Panc1 (cell line): ENCODE data around the gene TAOK1. TPM values are rescaled to one million over a fixed set of nuclear protein-coding genes. Genes with fewer than 3 reads are reported as not detected.

ENCODE experiments used
- ATAC-seq: fragments of 200-7000 bp; cut with Tn5 transposase; 2 replicates; pipeline ENCODE4 v1.9.1; 2020; ENCODE audit warnings: mild to moderate bottlenecking, moderate library complexity
- BruUV-seq: library from RNA; stranded (reverse); fragments of 400-500 nt; replicated peaks from 2 replicates; lab custom pipeline; 2021; lab: Mats Ljungman, UMichigan
- CTCF ChIA-PET: fragments of 300-600 bp; sonication (Branson Sonifier 250); formaldehyde crosslinking; loops from one replicate; lab custom pipeline; 2022; ENCODE audit warnings: antibody characterized with exemption; lab: Charles Lee
- POLR2A ChIA-PET: fragments of 300-600 bp; sonication (Branson Sonifier 250); formaldehyde crosslinking; loops from one replicate; lab custom pipeline; 2022; ENCODE audit warnings: antibody characterized with exemption; lab: Charles Lee
- DNase-seq: peaks from one replicate; pipeline ENCODE4 v3.0.0-alpha.2; 2010; ENCODE audit warnings: low read depth, low spot score
- H3K27ac ChIP-seq: 2 replicates; pipeline ENCODE4 v1.5.1; 2011; ENCODE audit warnings: mild to moderate bottlenecking, low read length, inconsistent platforms
- H3K27me3 ChIP-seq: fragments of 200-500 bp; sonication (Bioruptor generic); 2 replicates; pipeline ENCODE4 v1.6.0; 2014; ENCODE audit warnings: low read length, inconsistent platforms; ENCODE audit not compliant: control insufficient read depth, insufficient read depth
- H3K36me3 ChIP-seq: fragments of 200-500 bp; sonication (Bioruptor generic); 2 replicates; pipeline ENCODE4 v1.5.1; 2014; ENCODE audit warnings: inconsistent platforms, mild to moderate bottlenecking, low read length, moderate library complexity; ENCODE audit not compliant: control insufficient read depth, insufficient read depth
- H3K4me1 ChIP-seq: 2 replicates; pipeline ENCODE4 v1.5.1; 2011; ENCODE audit warnings: inconsistent platforms, mild to moderate bottlenecking, low read length, moderate library complexity; ENCODE audit not compliant: control insufficient read depth, insufficient read depth
- H3K4me3 ChIP-seq, 2 experiments: 2 replicates each; pipeline ENCODE4 v1.5.1; 2011 to 2012; ENCODE audit warnings: low read depth in 2 of 2, low read length in 2 of 2, mild to moderate bottlenecking in 2 of 2, inconsistent platforms in 1 of 2, moderate library complexity in 1 of 2
- H3K9me3 ChIP-seq: fragments of 200-500 bp; sonication (Bioruptor generic); 2 replicates; pipeline ENCODE4 v1.5.1; 2014; ENCODE audit warnings: low read depth, mild to moderate bottlenecking, inconsistent platforms, low read length, moderate library complexity; ENCODE audit not compliant: control insufficient read depth, insufficient read depth
- POLR2AphosphoS5 ChIP-seq: IDR thresholded peaks from 2 replicates; pipeline ENCODE4 v1.6.1; 2012; ENCODE audit warnings: mild to moderate bottlenecking, low read depth, low read length, moderate library complexity
- REST ChIP-seq, 2 experiments: IDR thresholded peaks; 2 replicates each; pipeline ENCODE4 v1.6.1; 2011 to 2012; ENCODE audit warnings: low read depth in 2 of 2, control low read depth in 1 of 2, low read length in 1 of 2, mild to moderate bottlenecking in 1 of 2, moderate library complexity in 1 of 2; ENCODE audit not compliant: insufficient read depth in 1 of 2
- SIN3A ChIP-seq: IDR thresholded peaks from 2 replicates; pipeline ENCODE4 v1.6.1; 2012; ENCODE audit warnings: low read depth, mild to moderate bottlenecking, low read length, moderate library complexity, borderline replicate concordance; ENCODE audit not compliant: insufficient read depth
- TCF7L2 ChIP-seq: IDR thresholded peaks from 2 replicates; pipeline ENCODE4 v1.6.1; 2011; ENCODE audit warnings: mild to moderate bottlenecking, low read depth, low read length, inconsistent platforms
- in situ Hi-C: cut with HindIII; loops from 2 replicates; pipeline ENCODE4 v1.10.0; 2016; ENCODE audit warnings: low sequenced_read_pairs, low pct_unique_long_range_greater_than_20kb
- intact Hi-C: fragments of 100-400 bp; cut with micrococcal nuclease; formaldehyde crosslinking; loops from one replicate; pipeline ENCODE4 v1.10.0; 2022; ENCODE audit not compliant: unreplicated experiment
- total RNA-seq: library from RNA; stranded (reverse); gene quantifications from one replicate; pipeline ENCODE4 v1.2.1, GENCODE V29; 2021; ENCODE audit not compliant: unreplicated experiment
- TF ChIP-seq, protein P1 (sequence below): fragments of 450-650 bp; IDR thresholded peaks from 2 replicates; pipeline ENCODE4 v1.5.1; 2017; ENCODE audit warnings: mild to moderate bottlenecking

Gene TAOK1
- total RNA-seq, 1 experiment from 2014 or later: 111 TPM

DNA sequence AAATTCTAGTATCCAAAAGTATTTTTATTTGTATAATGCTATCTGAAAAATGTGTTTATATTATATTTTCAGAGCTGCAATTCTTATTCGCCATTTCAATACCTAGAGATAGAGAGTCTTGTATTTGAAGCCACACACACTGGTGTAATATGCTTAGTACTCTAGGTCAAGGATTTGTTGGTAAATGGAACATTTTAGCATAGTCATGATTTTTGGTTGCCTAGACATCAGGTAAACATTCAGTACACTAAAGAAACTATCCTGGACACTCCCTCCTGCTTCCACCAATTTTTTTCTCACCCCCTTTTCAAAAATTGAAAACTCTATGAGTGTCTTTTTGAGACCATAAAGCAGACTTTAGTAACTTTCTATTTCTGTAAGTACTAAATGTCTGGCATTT lies 155.9 kb downstream of the TAOK1 start:
- BruUV-seq: no TSS peak
- intact Hi-C loops: no loop called here

GRCh38 chr17:29546830-29547229 lies 156.7 kb downstream of the TAOK1 start:
- H3K4me3 ChIP-seq: no peak overlapping the region
- no TSS peak for BruUV-seq
- no peaks in the 10 kb centered on the region for H3K9me3 ChIP-seq
- no peak for DNase-seq
- in situ Hi-C loops (no loop called here), intact Hi-C loops (no loop called here)
- no peaks in the 10 kb centered on the region; the same call in 1 of the 2 replicates for H3K4me1 ChIP-seq
- no peak overlapping the region for H3K27ac ChIP-seq
- no peak for TF ChIP-seq SIN3A
- no peak for TF ChIP-seq REST (IDR thresholded peaks at IDR 0.05; ENCODE audit: insufficient read depth in 1 of 2, low read depth in 2 of 2, low read length in 1 of 2)
- TF ChIP-seq POLR2AphosphoS5: no peak
- TF ChIP-seq, protein P1, sequence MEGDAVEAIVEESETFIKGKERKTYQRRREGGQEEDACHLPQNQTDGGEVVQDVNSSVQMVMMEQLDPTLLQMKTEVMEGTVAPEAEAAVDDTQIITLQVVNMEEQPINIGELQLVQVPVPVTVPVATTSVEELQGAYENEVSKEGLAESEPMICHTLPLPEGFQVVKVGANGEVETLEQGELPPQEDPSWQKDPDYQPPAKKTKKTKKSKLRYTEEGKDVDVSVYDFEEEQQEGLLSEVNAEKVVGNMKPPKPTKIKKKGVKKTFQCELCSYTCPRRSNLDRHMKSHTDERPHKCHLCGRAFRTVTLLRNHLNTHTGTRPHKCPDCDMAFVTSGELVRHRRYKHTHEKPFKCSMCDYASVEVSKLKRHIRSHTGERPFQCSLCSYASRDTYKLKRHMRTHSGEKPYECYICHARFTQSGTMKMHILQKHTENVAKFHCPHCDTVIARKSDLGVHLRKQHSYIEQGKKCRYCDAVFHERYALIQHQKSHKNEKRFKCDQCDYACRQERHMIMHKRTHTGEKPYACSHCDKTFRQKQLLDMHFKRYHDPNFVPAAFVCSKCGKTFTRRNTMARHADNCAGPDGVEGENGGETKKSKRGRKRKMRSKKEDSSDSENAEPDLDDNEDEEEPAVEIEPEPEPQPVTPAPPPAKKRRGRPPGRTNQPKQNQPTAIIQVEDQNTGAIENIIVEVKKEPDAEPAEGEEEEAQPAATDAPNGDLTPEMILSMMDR: no peak
- TF ChIP-seq TCF7L2: no peak
- H3K36me3 ChIP-seq: peaks cover 25% of the 10 kb centered on the region; the same call in 1 of the 2 replicates
- no peaks in the 10 kb centered on the region for H3K27me3 ChIP-seq
- ChIA-PET CTCF (no interaction called here), POLR2A (no interaction called here)
- no peak for ATAC-seq

More for the DNA sequence above, 155.9 kb downstream of the TAOK1 start:
- Histone ChIP-seq H3K27me3 (no peaks in the 10 kb centered on the region), H3K36me3 (peaks cover 25% of the 10 kb centered on the region; the same call in 1 of the 2 replicates), H3K4me1 (no peaks in the 10 kb centered on the region; the same call in 1 of the 2 replicates), H3K4me3 (no peak overlapping the region), H3K27ac (no peak overlapping the region), H3K9me3 (no peaks in the 10 kb centered on the region)
- CTCF ChIA-PET: no interaction called here
- ATAC-seq: 0 out of 2 replicates have a peak, but pooled peaks have one; percentile 45
- DNase-seq: no peak
- in situ Hi-C loops: no loop called here
- POLR2A ChIA-PET: no interaction called here
- TF ChIP-seq REST (IDR thresholded peaks at IDR 0.05; ENCODE audit: insufficient read depth in 1 of 2, low read depth in 2 of 2, low read length in 1 of 2) (no peak), POLR2AphosphoS5 (no peak), TCF7L2 (no peak), SIN3A (no peak)
- TF ChIP-seq, protein P1: no peak
